K562 (cell line): ENCODE measurements around the gene LSM12. TPM values are rescaled to one million over a fixed set of nuclear protein-coding genes. Genes with fewer than 3 reads are reported as not detected.
A peak's percentile ranks its signal among the peaks of the same experiment; 100 is the strongest.

Experiments
- CBX3 ChIP-seq, 2 experiments: IDR thresholded peaks; 1 replicate in 1 of 2; 2 replicates in 1 of 2; pipeline ENCODE4 v1.6.1; 2012; ENCODE audit warnings: inconsistent platforms in 2 of 2, low read length in 2 of 2, borderline replicate concordance in 1 of 2, control low read depth in 1 of 2
- CREM ChIP-seq: IDR thresholded peaks from 2 replicates; pipeline ENCODE4 v1.6.1; 2014; ENCODE audit warnings: antibody characterized with exemption, low read depth
- E2F6 ChIP-seq, 2 experiments: IDR thresholded peaks; 2 replicates each; pipeline ENCODE4 v1.6.1; 2011; ENCODE audit warnings: borderline replicate concordance in 1 of 2, control low read depth in 1 of 2, low read depth in 1 of 2, low read length in 1 of 2, mild to moderate bottlenecking in 1 of 2, mixed read lengths in 1 of 2, moderate library complexity in 1 of 2; ENCODE audit not compliant: insufficient read depth in 1 of 2, insufficient read length in 1 of 2, poor library complexity in 1 of 2, severe bottlenecking in 1 of 2; ENCODE audit errors: extremely low read depth in 1 of 2
- FOXK1 ChIP-seq: sonication (generic); formaldehyde crosslinking; IDR thresholded peaks from 2 replicates; pipeline ENCODE4 v1.8.0; 2022; ENCODE audit warnings: missing genetic modification reagents, mild to moderate bottlenecking, borderline replicate concordance
- HDGF ChIP-seq: fragments of 450-650 bp; IDR thresholded peaks from 2 replicates; pipeline ENCODE4 v1.6.1; 2016
- MCM7 ChIP-seq, 2 experiments: fragments of 450-650 bp; IDR thresholded peaks; 2 replicates each; pipeline ENCODE4 v1.6.1; 2016 to 2018
- MYNN ChIP-seq, 2 experiments: sonication (generic); formaldehyde crosslinking in 1 of 2; IDR thresholded peaks; 2 replicates each; pipeline versions ENCODE4 v1.5.0 to v1.6.1; 2016 to 2020; ENCODE audit warnings: antibody characterized with exemption in 1 of 2, missing genetic modification reagents in 1 of 2
- PML ChIP-seq: IDR thresholded peaks from 2 replicates; pipeline ENCODE4 v1.6.1; 2012; ENCODE audit warnings: low read length, inconsistent platforms
- POLR2AphosphoS5 ChIP-seq: IDR thresholded peaks from 2 replicates; pipeline ENCODE4 v1.6.1; 2011; ENCODE audit warnings: mild to moderate bottlenecking, low read depth, low read length, moderate library complexity; ENCODE audit not compliant: control insufficient read depth, insufficient read depth
- RAD21 ChIP-seq, 2 experiments: fragments of 250-450 bp in 1 of 2; fragments of 450-650 bp in 1 of 2; sonication (Bioruptor Pico) in 1 of 2; formaldehyde crosslinking in 1 of 2; IDR thresholded peaks in 1 of 2; conservative IDR thresholded peaks in 1 of 2; 2 replicates each; pipeline versions ENCODE4 v1.4.0 to v1.8.0; 2020 to 2022; ENCODE audit warnings: mild to moderate bottlenecking in 2 of 2, moderate library complexity in 1 of 2
- RBM15 ChIP-seq: fragments of 200-400 bp; formaldehyde crosslinking; IDR thresholded peaks from 2 replicates; pipeline ENCODE4 v1.6.1; 2018; ENCODE audit warnings: mild to moderate bottlenecking, low read length, moderate library complexity; ENCODE audit not compliant: insufficient read depth
- SMARCA5 ChIP-seq: fragments of 450-650 bp; IDR thresholded peaks from 2 replicates; pipeline ENCODE4 v1.6.1; 2016
- STAG1 ChIP-seq: sonication (generic); formaldehyde crosslinking; IDR thresholded peaks from 2 replicates; pipeline ENCODE4 v1.5.0; 2020; ENCODE audit warnings: missing genetic modification reagents, borderline replicate concordance
- XRCC3 ChIP-seq: fragments of 450-650 bp; IDR thresholded peaks from 2 replicates; pipeline ENCODE4 v1.6.1; 2017; ENCODE audit warnings: mild to moderate bottlenecking, moderate library complexity
- ZFP36 ChIP-seq: fragments of 150-350 bp; IDR thresholded peaks from 2 replicates; pipeline ENCODE4 v1.6.1; 2018; ENCODE audit warnings: low read length, low read depth; ENCODE audit not compliant: partially characterized antibody
- ZNF436 ChIP-seq: fragments of 250-450, 450-650 bp; sonication (Bioruptor Pico); formaldehyde crosslinking; IDR thresholded peaks from 2 replicates; pipeline ENCODE4 v1.7.0; 2020; ENCODE audit warnings: mild to moderate bottlenecking
- polyA plus RNA-seq, 8 experiments: library from polyadenylated mRNA; depleted of rRNA in 4 of 8; stranded (reverse) in 5 of 8; unstranded in 3 of 8; fragments of >200 nt; fragmentation: Nextera tagmentation in 2 of 8; fragmentation: Illumina TruSeq in 1 of 8; extraction: Ambion mirVana in 2 of 8; extraction: Trizol in 1 of 8; gene quantifications; 2 replicates each; pipeline versions ENCODE4 v1.2.1 to v1.2.3, GENCODE V29; 2011 to 2014; ENCODE audit warnings: inconsistent platforms in 1 of 8, missing spikeins in 1 of 8
- total RNA-seq, 7 experiments: library from RNA; depleted of rRNA in 6 of 7; stranded (reverse); fragments of >200 nt in 6 of 7; fragmentation: Illumina TruSeq in 2 of 7; extraction: Trizol in 2 of 7; gene quantifications; 2 replicates each; pipeline versions ENCODE4 v1.2.1 to v1.2.3, GENCODE V29; 2011 to 2021; ENCODE audit warnings: low replicate concordance in 1 of 7
- TF ChIP-seq, protein P1 (sequence below), 3 experiments: IDR thresholded peaks in 2 of 3; conservative IDR thresholded peaks in 1 of 3; 2 replicates each; pipeline ENCODE4 v1.5.1; 2011 to 2012; ENCODE audit warnings: low read length in 3 of 3, mild to moderate bottlenecking in 3 of 3, control low read depth in 2 of 3, improper control_type of control experiment in 1 of 3, inconsistent platforms in 1 of 3, low read depth in 1 of 3, mixed read lengths in 1 of 3, moderate library complexity in 1 of 3; ENCODE audit not compliant: insufficient read depth in 2 of 3

Gene LSM12
- total and polyA plus RNA-seq, 9 of the 15 experiments (the other 6 are each of a cell fraction or from before 2014, with no cell fraction given), result 53.0 to 258 (median 89.3) TPM

DNA sequence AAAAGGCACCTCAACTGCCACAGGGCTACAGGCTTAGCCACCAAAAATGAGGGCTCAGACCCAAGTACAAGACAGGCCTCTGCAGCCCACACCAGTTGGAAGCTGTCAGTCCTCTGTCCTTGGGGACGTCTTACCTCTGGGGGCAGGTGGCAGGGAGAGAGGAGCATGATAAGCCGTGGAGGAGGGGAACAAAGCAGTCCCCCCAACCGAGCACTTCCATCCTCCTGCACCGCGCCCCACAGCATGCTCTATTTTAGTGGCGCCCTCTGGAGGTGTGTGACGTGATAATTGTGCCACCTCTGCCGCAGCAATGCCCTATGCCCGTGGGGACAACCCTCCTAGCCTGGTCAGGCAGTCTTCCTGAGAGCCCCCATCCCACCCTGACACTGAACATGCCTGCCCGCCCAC, 17.7 kb upstream of the LSM12 start (continued):
- TF ChIP-seq POLR2AphosphoS5 (no peak), XRCC3 (no peak), STAG1 (CRISPR knock-in tag) (no peak), PML (no peak), RBM15 (no peak), E2F6 (IDR thresholded peaks at IDR 0.05; ENCODE audit: borderline replicate concordance in 1 of 2, extremely low read depth in 1 of 2, insufficient read depth in 1 of 2, insufficient read length in 1 of 2, low read depth in 1 of 2, low read length in 1 of 2, poor library complexity in 1 of 2, severe bottlenecking in 1 of 2) (peak in 1 of 2 experiments; percentile 44), RAD21 (CRISPR knock-in tag; conservative IDR thresholded peaks at IDR 0.05 in 1 of 2, IDR thresholded peaks at IDR 0.05 in 1 of 2) (peak in 1 of 2 experiments; percentile 24; a peak in 2 of 4 replicates), MYNN (IDR thresholded peaks at IDR 0.05) (0 out of 2 replicates have a peak, but pooled peaks have one; percentile 31), MYNN (CRISPR knock-in tag; IDR thresholded peaks at IDR 0.05) (no peak), ZNF436 (no peak), MCM7 (IDR thresholded peaks at IDR 0.05) (no peak), SMARCA5 (no peak), HDGF (no peak), FOXK1 (CRISPR knock-in tag) (no peak), CREM (peak; percentile 54; the same call in 1 of the 2 replicates), CBX3 (IDR thresholded peaks at IDR 0.05; ENCODE audit: borderline replicate concordance in 1 of 2, low read length in 2 of 2) (0 out of 3 replicates have a peak, but pooled peaks of 1 of the 2 experiments have one; percentile 22), ZFP36 (no peak)
- TF ChIP-seq, protein P1, sequence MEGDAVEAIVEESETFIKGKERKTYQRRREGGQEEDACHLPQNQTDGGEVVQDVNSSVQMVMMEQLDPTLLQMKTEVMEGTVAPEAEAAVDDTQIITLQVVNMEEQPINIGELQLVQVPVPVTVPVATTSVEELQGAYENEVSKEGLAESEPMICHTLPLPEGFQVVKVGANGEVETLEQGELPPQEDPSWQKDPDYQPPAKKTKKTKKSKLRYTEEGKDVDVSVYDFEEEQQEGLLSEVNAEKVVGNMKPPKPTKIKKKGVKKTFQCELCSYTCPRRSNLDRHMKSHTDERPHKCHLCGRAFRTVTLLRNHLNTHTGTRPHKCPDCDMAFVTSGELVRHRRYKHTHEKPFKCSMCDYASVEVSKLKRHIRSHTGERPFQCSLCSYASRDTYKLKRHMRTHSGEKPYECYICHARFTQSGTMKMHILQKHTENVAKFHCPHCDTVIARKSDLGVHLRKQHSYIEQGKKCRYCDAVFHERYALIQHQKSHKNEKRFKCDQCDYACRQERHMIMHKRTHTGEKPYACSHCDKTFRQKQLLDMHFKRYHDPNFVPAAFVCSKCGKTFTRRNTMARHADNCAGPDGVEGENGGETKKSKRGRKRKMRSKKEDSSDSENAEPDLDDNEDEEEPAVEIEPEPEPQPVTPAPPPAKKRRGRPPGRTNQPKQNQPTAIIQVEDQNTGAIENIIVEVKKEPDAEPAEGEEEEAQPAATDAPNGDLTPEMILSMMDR (IDR thresholded peaks at IDR 0.05 in 2 of 3, conservative IDR thresholded peaks at IDR 0.05 in 1 of 3; ENCODE audit: insufficient read depth in 2 of 3, low read depth in 1 of 3, low read length in 3 of 3), result peak; percentile 39 to 53 (median 51); a peak in 5 of 6 replicates
